GM21528 (cell line): ENCODE measurements around the gene ZBTB16.

ENCODE experiments used
- ATAC-seq: cut with Tn5 transposase; IDR thresholded peaks from one replicate; pipeline ENCODE4 v1.9.1; 2021; ENCODE audit warnings: mild to moderate bottlenecking, moderate library complexity; ENCODE audit not compliant: unreplicated experiment, low FRiP score

The ZBTB16 gene

DNA sequence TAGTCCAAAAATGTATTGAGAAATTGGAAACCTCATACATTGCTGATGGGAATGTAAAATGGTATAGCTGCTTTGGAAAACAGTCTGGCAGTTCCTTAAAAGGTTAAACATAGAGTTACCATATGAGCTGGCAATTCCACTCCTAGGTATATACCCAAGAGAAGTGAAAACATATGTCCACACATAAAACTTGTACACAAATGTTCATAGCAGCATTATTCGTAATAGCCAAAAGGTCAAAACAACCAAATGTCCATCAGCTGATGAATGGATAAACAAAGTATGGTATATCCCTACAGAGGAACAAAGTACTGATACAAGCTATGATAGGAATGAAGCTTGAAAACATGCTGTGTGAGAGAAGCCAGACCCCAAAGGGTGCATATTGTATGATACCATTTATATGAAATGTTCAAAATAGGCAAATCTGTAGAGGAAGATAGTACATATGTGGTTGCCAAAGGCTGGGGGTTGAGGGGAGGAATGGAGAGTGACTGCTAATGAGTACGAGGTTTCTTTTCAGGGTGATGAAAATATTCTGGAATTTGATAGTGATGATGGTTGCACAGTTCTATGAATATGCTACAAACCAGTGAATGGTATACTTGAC lies 85.8 kb downstream of the ZBTB16 start:
- no peak for ATAC-seq

GRCh38 chr11:114147375-114148012 lies 88.0 kb downstream of the ZBTB16 start:
- ATAC-seq: no peak

GRCh38 chr11:114148013-114148382 lies 88.5 kb downstream of the ZBTB16 start:
- no peak for ATAC-seq

GRCh38 chr11:114149689-114150407 lies 90.3 kb downstream of the ZBTB16 start:
- no peak for ATAC-seq

DNA sequence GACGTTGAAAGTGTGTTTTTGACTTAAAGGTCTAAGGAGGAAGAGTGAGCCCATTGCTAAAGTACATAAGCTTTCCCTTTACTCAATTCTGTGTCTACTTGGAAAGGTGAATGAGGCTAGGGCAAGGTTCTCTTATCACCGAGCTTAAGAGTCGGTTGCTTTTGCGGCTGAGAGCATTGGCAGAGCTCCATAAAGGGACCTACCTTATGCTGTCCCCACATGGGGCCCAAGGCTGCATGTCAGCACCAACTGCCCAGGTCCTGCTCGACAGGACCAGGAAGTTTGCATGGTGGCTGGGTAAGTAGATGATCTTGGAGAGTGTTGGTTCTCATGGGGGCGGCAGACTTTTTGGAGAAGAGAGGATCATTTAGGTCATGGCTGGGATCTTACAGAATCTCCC lies 91.2 kb downstream of the ZBTB16 start:
- ATAC-seq: no peak

- no peak for ATAC-seq
Measured at GRCh38 chr11:114151631-114152030, 92.1 kb downstream of the ZBTB16 start.

GRCh38 chr11:114152162-114152561 lies 92.7 kb downstream of the ZBTB16 start:
- ATAC-seq: no peak

DNA sequence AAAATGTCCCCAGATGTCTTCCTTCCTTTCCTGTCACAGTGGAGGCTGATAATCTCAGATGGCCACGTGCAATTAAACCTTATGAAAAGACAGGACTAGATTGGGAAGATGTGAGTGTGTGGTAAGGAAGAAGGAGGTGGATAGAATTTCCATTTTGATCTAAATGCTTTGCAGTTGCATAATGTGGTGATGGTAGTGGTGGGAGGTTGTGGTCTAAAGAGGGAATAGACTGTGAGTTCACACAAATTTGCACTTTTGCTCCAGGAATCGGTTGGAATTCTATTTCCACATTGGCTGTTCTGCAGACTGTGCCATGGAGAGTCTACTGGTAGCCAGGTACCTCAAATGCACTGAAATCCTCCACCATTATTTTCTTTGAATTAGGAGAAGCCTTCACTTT lies 93.3 kb downstream of the ZBTB16 start:
- no peak for ATAC-seq

GRCh38 chr11:114153224-114153623 lies 93.7 kb downstream of the ZBTB16 start:
- no peak for ATAC-seq

GRCh38 chr11:114154271-114155047 lies 94.9 kb downstream of the ZBTB16 start:
- no peak for ATAC-seq

DNA sequence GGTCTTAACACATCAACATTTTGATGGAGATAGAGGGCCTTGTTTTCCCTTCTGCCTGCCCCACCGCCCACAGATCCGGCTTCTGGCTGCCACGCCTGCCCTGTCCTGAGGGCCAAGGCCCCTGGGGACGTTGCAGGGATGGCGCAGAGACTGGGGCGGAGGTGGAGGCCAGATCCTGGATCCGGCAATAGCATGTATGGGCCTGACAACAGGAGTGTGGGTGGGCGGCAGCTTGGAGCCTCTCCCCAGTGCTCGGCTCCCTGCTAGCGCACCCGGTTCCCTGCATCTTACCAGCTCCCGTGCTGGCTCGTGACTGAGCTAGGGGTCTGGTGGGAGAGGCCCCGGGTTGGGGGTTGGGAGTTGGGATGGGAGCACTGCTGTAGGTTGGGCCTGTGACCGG lies 95.6 kb downstream of the ZBTB16 start:
- ATAC-seq: no peak

DNA sequence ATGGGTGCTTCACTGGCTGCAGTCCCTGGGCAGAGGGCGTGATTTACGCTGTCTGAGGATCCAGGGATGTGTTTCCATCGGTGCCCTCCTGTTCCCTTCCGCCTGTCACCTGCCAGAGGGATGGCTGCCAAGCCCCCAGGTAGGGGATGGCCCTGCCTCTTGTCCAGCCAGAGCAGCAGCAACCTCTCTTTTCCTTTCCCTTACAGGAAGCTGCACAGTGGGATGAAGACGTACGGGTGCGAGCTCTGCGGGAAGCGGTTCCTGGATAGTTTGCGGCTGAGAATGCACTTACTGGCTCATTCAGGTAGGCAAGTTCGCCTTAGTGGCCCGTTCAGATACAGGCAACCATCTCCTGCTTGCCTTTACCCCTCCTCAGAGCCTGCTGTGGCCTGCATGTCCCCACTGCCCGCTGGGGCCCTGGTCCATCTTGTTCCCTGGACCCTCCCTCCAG lies 96.6 kb downstream of the ZBTB16 start:
- ATAC-seq: no peak

GRCh38 chr11:114156782-114157181 lies 97.3 kb downstream of the ZBTB16 start:
- ATAC-seq: no peak

- no peak for ATAC-seq
Measured at GRCh38 chr11:114157476-114158050, 98.1 kb downstream of the ZBTB16 start.

- ATAC-seq: no peak
Measured at GRCh38 chr11:114158421-114158820, 98.9 kb downstream of the ZBTB16 start.

- ATAC-seq: no peak
Measured at GRCh38 chr11:114158886-114159285, 99.4 kb downstream of the ZBTB16 start.

DNA sequence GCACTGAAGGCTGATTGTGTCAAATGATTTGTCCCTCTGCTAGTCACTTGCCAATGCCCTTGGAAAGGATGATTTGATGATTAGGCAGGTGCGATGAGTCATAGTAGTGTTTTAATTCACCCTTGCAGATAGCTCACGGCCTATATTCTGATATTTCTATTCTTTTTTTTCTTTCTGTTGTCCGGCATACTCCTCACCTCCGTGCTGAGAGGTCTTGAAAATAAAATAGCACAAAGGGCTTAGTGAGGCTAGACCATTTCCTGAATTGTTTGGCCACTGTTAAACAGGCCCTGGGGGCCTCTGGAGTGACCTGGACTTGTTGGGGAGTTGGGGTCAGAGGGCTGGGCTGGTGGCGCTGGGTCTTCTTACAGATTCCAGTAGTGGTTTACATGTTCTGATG lies 99.8 kb downstream of the ZBTB16 start:
- ATAC-seq: no peak

DNA sequence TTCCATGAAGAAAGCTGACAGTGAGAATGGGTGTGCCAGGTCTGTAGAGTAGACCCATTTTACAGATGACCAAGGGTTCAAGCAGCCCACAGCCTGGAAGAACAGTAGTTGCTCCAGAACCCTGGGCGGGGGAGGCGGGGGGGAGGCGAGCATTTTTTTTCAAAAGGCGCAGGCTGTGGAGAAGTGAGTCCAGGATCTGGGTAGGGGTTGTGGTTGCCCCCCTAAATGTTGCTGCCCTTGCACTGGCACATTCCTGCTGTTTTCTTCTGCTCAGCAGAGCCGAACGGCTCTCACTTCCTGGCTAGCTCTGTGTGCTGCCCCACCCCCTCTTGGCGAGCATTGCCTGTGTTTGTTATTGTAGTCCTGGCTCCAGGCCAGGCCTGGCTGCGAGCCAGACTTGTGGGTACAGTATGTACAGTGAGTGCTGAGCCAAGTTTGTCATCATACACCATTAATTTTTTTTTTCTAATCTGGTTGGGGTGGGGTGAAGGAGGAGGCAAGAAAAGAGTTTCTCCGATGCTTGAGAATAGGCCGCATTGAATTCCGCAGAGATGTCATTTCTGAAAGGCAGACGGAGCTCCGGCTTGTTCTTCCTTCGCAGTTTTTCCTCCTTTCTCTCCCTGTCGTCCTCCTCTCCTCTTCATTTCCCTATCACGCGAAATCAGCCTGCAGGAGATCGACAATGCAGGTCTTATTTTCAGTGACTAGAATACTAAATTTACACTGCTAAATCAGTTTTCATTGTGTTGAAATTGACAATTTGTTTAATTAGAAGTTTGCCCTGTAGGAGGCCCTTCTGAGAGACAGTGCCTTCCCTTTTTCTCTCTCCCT lies 100.5 kb downstream of the ZBTB16 start:
- peak; percentile 55 for ATAC-seq

- no peak for ATAC-seq
Measured at GRCh38 chr11:114160894-114161293, 101.4 kb downstream of the ZBTB16 start.
